Measurements from ENCODE around the gene KATNAL2.

The KATNAL2 gene

GRCh38 chr18:47110492-47111274 lies 193.3 kb downstream of the KATNAL2 start:
- H3K4me3 ChIP-seq (ENCODE audit: low read depth, low read length): no peak overlapping the region
- no peaks in the 10 kb centered on the region for H3K27me3 ChIP-seq
- no peaks in the 10 kb centered on the region for H3K9me3 ChIP-seq
- H3K4me1 ChIP-seq: no peaks in the 10 kb centered on the region
- H3K36me3 ChIP-seq: no peaks in the 10 kb centered on the region; the same call in 1 of the 2 replicates
- TF ChIP-seq CTCF (IDR thresholded peaks at IDR 0.05; ENCODE audit: low read depth, low read length): no peak
- no peak for DNase-seq

GRCh38 chr18:47113796-47114540 lies 196.6 kb downstream of the KATNAL2 start:
- H3K4me1 ChIP-seq: no peaks in the 10 kb centered on the region
- no peak for TF ChIP-seq CTCF (IDR thresholded peaks at IDR 0.05; ENCODE audit: low read depth, low read length)
- no peak overlapping the region for H3K4me3 ChIP-seq (ENCODE audit: low read depth, low read length)
- DNase-seq: no peak
- no peaks in the 10 kb centered on the region; the same call in 1 of the 2 replicates for H3K36me3 ChIP-seq
- H3K27me3 ChIP-seq: no peaks in the 10 kb centered on the region
- H3K9me3 ChIP-seq: no peaks in the 10 kb centered on the region

- no peak overlapping the region for H3K4me3 ChIP-seq (ENCODE audit: low read depth, low read length)
- no peak for TF ChIP-seq CTCF (IDR thresholded peaks at IDR 0.05; ENCODE audit: low read depth, low read length)
- DNase-seq: no peak
- no peaks in the 10 kb centered on the region; the same call in 1 of the 2 replicates for H3K36me3 ChIP-seq
- H3K9me3 ChIP-seq: no peaks in the 10 kb centered on the region
- no peaks in the 10 kb centered on the region for H3K27me3 ChIP-seq
- H3K4me1 ChIP-seq: no peaks in the 10 kb centered on the region
Observed at GRCh38 chr18:47115205-47115604, 197.8 kb downstream of the KATNAL2 start.

- no peak for DNase-seq
Observed at GRCh38 chr18:47118981-47119380, 201.6 kb downstream of the KATNAL2 start.

GRCh38 chr18:47120428-47120827 lies 203.0 kb downstream of the KATNAL2 start:
- Histone ChIP-seq H3K27me3 (no peaks in the 10 kb centered on the region), H3K4me1 (no peaks in the 10 kb centered on the region), H3K4me3 (ENCODE audit: low read depth, low read length) (no peak overlapping the region), H3K9me3 (no peaks in the 10 kb centered on the region), H3K36me3 (no peaks in the 10 kb centered on the region)
- DNase-seq: no peak
- TF ChIP-seq CTCF (IDR thresholded peaks at IDR 0.05; ENCODE audit: low read depth, low read length): no peak

More at GRCh38 chr18:47118981-47119380, 201.6 kb downstream of the KATNAL2 start:
- Histone ChIP-seq H3K36me3 (no peaks in the 10 kb centered on the region; the same call in 1 of the 2 replicates), H3K4me1 (no peaks in the 10 kb centered on the region), H3K27me3 (no peaks in the 10 kb centered on the region), H3K4me3 (ENCODE audit: low read depth, low read length) (no peak overlapping the region), H3K9me3 (no peaks in the 10 kb centered on the region)
- no peak for TF ChIP-seq CTCF (IDR thresholded peaks at IDR 0.05; ENCODE audit: low read depth, low read length)

- H3K4me1 ChIP-seq: no peaks in the 10 kb centered on the region
- no peak for DNase-seq
- no peak overlapping the region for H3K4me3 ChIP-seq (ENCODE audit: low read depth, low read length)
- H3K9me3 ChIP-seq: no peaks in the 10 kb centered on the region
- TF ChIP-seq CTCF (IDR thresholded peaks at IDR 0.05; ENCODE audit: low read depth, low read length): no peak
- H3K36me3 ChIP-seq: no peaks in the 10 kb centered on the region
- no peaks in the 10 kb centered on the region for H3K27me3 ChIP-seq
Observed at GRCh38 chr18:47121146-47121545, 203.7 kb downstream of the KATNAL2 start.

Measured in BE2C (cell line).